ENCODE results near the gene COL4A6. TPM values are rescaled to one million over a fixed set of nuclear protein-coding genes. Genes with fewer than 3 reads are reported as not detected.

Gene COL4A6
- total and polyA plus RNA-seq, 4 donors, result under 0.01 to 0.09 (median 0.07) TPM; not detected in 1

DNA sequence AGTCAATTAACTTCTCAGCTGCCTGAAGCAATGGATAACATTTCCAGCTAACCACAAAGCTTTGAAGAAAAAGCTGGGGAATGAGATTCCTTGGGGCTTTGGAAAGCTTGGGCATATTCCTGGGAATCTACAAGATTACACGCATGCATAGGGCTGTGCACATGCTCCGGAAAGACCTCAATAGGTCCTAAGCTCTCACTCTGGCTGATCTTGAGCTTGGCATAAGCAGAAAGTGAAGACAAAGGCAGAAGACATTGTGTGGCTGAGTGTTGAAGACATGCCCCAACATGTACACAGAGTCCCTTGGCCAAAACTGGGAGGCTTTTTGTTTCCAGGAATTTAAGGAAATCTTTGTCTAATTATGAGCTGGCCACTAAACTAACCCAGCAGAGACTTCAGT is 315.5 kb downstream of the COL4A6 start:
- H3K36me3 ChIP-seq (ENCODE audit: control insufficient read depth in 4 of 4, insufficient read depth in 3 of 4, low read depth in 1 of 4, low read length in 3 of 4), result peaks cover 0 to 4% (median 2%) of the 10 kb centered on the region in 4 donors
- no peak overlapping the region for H3K27ac ChIP-seq (ENCODE audit: low read depth in 1 of 2, low read length in 2 of 2)
- WGBS, result 99% methylated on average over 2 of the region's 2 CpGs
- no peak for DNase-seq (ENCODE audit: low spot score)
- no peaks in the 10 kb centered on the region for H3K4me1 ChIP-seq (ENCODE audit: control insufficient read depth in 4 of 4, insufficient read depth in 4 of 4, low read length in 3 of 4)
- TF ChIP-seq NR2F2 (IDR thresholded peaks at IDR 0.05), result no peak
- no peak for TF ChIP-seq TAF1 (conservative IDR thresholded peaks at IDR 0.05)
- no peak for TF ChIP-seq CTCF (IDR thresholded peaks at IDR 0.05; ENCODE audit: low read depth, low read length, missing input control)
- TF ChIP-seq HNF4A (conservative IDR thresholded peaks at IDR 0.05), result no peak
- no peak for TF ChIP-seq RXRA (IDR thresholded peaks at IDR 0.05)
- TF ChIP-seq HNF4G (IDR thresholded peaks at IDR 0.05), result no peak
- TF ChIP-seq, protein P1, sequence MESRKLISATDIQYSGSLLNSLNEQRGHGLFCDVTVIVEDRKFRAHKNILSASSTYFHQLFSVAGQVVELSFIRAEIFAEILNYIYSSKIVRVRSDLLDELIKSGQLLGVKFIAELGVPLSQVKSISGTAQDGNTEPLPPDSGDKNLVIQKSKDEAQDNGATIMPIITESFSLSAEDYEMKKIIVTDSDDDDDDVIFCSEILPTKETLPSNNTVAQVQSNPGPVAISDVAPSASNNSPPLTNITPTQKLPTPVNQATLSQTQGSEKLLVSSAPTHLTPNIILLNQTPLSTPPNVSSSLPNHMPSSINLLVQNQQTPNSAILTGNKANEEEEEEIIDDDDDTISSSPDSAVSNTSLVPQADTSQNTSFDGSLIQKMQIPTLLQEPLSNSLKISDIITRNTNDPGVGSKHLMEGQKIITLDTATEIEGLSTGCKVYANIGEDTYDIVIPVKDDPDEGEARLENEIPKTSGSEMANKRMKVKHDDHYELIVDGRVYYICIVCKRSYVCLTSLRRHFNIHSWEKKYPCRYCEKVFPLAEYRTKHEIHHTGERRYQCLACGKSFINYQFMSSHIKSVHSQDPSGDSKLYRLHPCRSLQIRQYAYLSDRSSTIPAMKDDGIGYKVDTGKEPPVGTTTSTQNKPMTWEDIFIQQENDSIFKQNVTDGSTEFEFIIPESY (IDR thresholded peaks at IDR 0.05), result no peak
- TF ChIP-seq GABPA (IDR thresholded peaks at IDR 0.05 in 1 of 2, conservative IDR thresholded peaks at IDR 0.05 in 1 of 2), result no peak
- TF ChIP-seq SP1 (IDR thresholded peaks at IDR 0.05), result no peak
- TF ChIP-seq FOXA2 (IDR thresholded peaks at IDR 0.05), result no peak
- no peak for TF ChIP-seq MAX (IDR thresholded peaks at IDR 0.05)
- TF ChIP-seq EGR1 (IDR thresholded peaks at IDR 0.05; ENCODE audit: low read depth in 2 of 2), result no peak
- TF ChIP-seq FOXA1 (IDR thresholded peaks at IDR 0.05), result no peak
- TF ChIP-seq JUND (IDR thresholded peaks at IDR 0.05), result no peak
- no peak for TF ChIP-seq ATF3 (IDR thresholded peaks at IDR 0.05)
- no peak for TF ChIP-seq YY1 (IDR thresholded peaks at IDR 0.05)
- TF ChIP-seq, protein P2, sequence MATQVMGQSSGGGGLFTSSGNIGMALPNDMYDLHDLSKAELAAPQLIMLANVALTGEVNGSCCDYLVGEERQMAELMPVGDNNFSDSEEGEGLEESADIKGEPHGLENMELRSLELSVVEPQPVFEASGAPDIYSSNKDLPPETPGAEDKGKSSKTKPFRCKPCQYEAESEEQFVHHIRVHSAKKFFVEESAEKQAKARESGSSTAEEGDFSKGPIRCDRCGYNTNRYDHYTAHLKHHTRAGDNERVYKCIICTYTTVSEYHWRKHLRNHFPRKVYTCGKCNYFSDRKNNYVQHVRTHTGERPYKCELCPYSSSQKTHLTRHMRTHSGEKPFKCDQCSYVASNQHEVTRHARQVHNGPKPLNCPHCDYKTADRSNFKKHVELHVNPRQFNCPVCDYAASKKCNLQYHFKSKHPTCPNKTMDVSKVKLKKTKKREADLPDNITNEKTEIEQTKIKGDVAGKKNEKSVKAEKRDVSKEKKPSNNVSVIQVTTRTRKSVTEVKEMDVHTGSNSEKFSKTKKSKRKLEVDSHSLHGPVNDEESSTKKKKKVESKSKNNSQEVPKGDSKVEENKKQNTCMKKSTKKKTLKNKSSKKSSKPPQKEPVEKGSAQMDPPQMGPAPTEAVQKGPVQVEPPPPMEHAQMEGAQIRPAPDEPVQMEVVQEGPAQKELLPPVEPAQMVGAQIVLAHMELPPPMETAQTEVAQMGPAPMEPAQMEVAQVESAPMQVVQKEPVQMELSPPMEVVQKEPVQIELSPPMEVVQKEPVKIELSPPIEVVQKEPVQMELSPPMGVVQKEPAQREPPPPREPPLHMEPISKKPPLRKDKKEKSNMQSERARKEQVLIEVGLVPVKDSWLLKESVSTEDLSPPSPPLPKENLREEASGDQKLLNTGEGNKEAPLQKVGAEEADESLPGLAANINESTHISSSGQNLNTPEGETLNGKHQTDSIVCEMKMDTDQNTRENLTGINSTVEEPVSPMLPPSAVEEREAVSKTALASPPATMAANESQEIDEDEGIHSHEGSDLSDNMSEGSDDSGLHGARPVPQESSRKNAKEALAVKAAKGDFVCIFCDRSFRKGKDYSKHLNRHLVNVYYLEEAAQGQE (IDR thresholded peaks at IDR 0.05), result no peak
- H3K4me3 ChIP-seq (ENCODE audit: low read depth in 1 of 3, low read length in 3 of 3), result no peak overlapping the region
- H3K9ac ChIP-seq (ENCODE audit: low read depth in 1 of 2, low read length in 2 of 2), result no peak overlapping the region
- no peaks in the 10 kb centered on the region for H3K27me3 ChIP-seq (ENCODE audit: control insufficient read depth in 4 of 4, insufficient read depth in 4 of 4, low read length in 3 of 4)
- H3K9me3 ChIP-seq (ENCODE audit: control insufficient read depth in 4 of 4, low read length in 3 of 4), result no peaks in the 10 kb centered on the region

DNA sequence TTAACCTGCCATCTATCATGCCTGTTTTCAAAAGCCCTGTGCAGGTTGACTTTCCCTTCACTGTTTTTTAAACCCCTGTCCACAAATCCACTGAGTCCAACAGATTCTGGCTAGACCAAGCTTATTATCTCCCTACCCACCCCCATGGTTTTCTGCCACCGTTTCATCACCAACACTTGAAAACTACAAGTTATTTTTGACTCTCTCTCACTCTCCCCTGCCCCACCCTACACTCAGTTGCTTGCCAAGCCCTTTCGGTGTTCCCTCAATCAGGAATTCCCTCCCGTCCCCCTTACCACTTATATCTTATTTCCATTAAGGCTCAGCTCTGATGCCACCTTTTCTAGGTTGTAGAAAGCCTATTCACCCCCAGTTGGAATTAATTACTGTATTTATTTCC is 316.9 kb downstream of the COL4A6 start:
- TF ChIP-seq EGR1 (IDR thresholded peaks at IDR 0.05; ENCODE audit: low read depth in 2 of 2), result no peak
- TF ChIP-seq NR2F2 (IDR thresholded peaks at IDR 0.05), result no peak
- no peak for TF ChIP-seq RXRA (IDR thresholded peaks at IDR 0.05)
- no peak for DNase-seq (ENCODE audit: low spot score)
- 81% methylated on average over 3 of the region's 3 CpGs for WGBS
- Histone ChIP-seq H3K4me1 (ENCODE audit: control insufficient read depth in 4 of 4, insufficient read depth in 4 of 4, low read length in 3 of 4) (no peaks in the 10 kb centered on the region), H3K27ac (ENCODE audit: low read depth in 1 of 2, low read length in 2 of 2) (no peak overlapping the region), H3K9ac (ENCODE audit: low read depth in 1 of 2, low read length in 2 of 2) (no peak overlapping the region), H3K9me3 (ENCODE audit: control insufficient read depth in 4 of 4, low read length in 3 of 4) (no peaks in the 10 kb centered on the region), H3K27me3 (ENCODE audit: control insufficient read depth in 4 of 4, insufficient read depth in 4 of 4, low read length in 3 of 4) (no peaks in the 10 kb centered on the region), H3K36me3 (ENCODE audit: control insufficient read depth in 4 of 4, insufficient read depth in 3 of 4, low read depth in 1 of 4, low read length in 3 of 4) (no peaks in the 10 kb centered on the region), H3K4me3 (ENCODE audit: low read depth in 1 of 3, low read length in 3 of 3) (no peak overlapping the region)
